ENCODE data around the gene TMEM175. TPM values are rescaled to one million over a fixed set of nuclear protein-coding genes. Genes with fewer than 3 reads are reported as not detected.

The TMEM175 gene
- polyA plus RNA-seq, 10 donors = 14.4 to 22.1 (median 17.0) TPM

GRCh38 chr4:1000686-1001260 lies 68.5 kb downstream of the TMEM175 start:
- no peak for DNase-seq

- DNase-seq = no peak
These were observed 69.4 kb downstream of the TMEM175 start for GRCh38 chr4:1001561-1002130.

GRCh38 chr4:1002131-1002630 lies 69.9 kb downstream of the TMEM175 start:
- peak in 1 of 3 donors; percentile 59 for DNase-seq

- no peak for DNase-seq
These were observed 70.5 kb downstream of the TMEM175 start for GRCh38 chr4:1002631-1003251.

- DNase-seq = no peak
These were observed 71.2 kb downstream of the TMEM175 start for GRCh38 chr4:1003271-1004070.

GRCh38 chr4:1004071-1004418 lies 71.8 kb downstream of the TMEM175 start:
- no peak for DNase-seq

- DNase-seq = no peak
These were observed 72.6 kb downstream of the TMEM175 start for GRCh38 chr4:1004557-1005485.

GRCh38 chr4:1006856-1007255 lies 74.6 kb downstream of the TMEM175 start:
- DNase-seq = no peak

Other genes starting within 250 kb of the TMEM175 start
- gene SLC49A3, start 243.3 kb upstream of the TMEM175 start, polyA plus RNA-seq (ENCODE audit: insufficient read length in 10 of 10) = 10 to 100 TPM in 9 of 10 donors, 1 to 10 TPM in 1; 9.0 to 25.2 (median 15.9) TPM
- gene PCGF3, start 226.6 kb upstream of the TMEM175 start, polyA plus RNA-seq (ENCODE audit: insufficient read length in 10 of 10) = 10 to 100 TPM; 39.9 to 81.1 (median 52.4) TPM
- under 1 TPM; 0.19 to 0.74 (median 0.29) TPM for gene CPLX1, start 106.3 kb upstream of the TMEM175 start, polyA plus RNA-seq (ENCODE audit: insufficient read length in 10 of 10)
- 10 to 100 TPM; 24.8 to 46.9 (median 32.2) TPM for gene GAK, start 144 bp upstream of the TMEM175 start, polyA plus RNA-seq (ENCODE audit: insufficient read length in 10 of 10)
- gene DGKQ, start 41.1 kb downstream of the TMEM175 start, polyA plus RNA-seq (ENCODE audit: insufficient read length in 10 of 10) = 1 to 10 TPM; 3.4 to 6.1 (median 4.4) TPM
- 10 to 100 TPM in 8 of 10 donors, 1 to 10 TPM in 2; 7.9 to 16.4 (median 12.9) TPM for gene IDUA, start 54.6 kb downstream of the TMEM175 start, polyA plus RNA-seq (ENCODE audit: insufficient read length in 10 of 10)
- 1 to 10 TPM; 1.2 to 5.1 (median 3.5) TPM for gene SLC26A1, start 60.9 kb downstream of the TMEM175 start, polyA plus RNA-seq (ENCODE audit: insufficient read length in 10 of 10)
- 100 to 1,000 TPM in 9 of 10 donors, 10 to 100 TPM in 1; 76.7 to 265 (median 214) TPM for gene FGFRL1, start 79.2 kb downstream of the TMEM175 start, polyA plus RNA-seq (ENCODE audit: insufficient read length in 10 of 10)
- 1 to 10 TPM; 2.9 to 6.2 (median 3.6) TPM for gene RNF212, start 181.1 kb downstream of the TMEM175 start, polyA plus RNA-seq (ENCODE audit: insufficient read length in 10 of 10)
- 10 to 100 TPM; 33.0 to 77.0 (median 54.7) TPM for gene SPON2, start 240.1 kb downstream of the TMEM175 start, polyA plus RNA-seq (ENCODE audit: insufficient read length in 10 of 10)

Measured in muscle of back (tissue), 11 donors.